ENCODE data around the gene LRIT2. TPM values are rescaled to one million over a fixed set of nuclear protein-coding genes. Genes with fewer than 3 reads are reported as not detected.

Gene LRIT2, protein sequence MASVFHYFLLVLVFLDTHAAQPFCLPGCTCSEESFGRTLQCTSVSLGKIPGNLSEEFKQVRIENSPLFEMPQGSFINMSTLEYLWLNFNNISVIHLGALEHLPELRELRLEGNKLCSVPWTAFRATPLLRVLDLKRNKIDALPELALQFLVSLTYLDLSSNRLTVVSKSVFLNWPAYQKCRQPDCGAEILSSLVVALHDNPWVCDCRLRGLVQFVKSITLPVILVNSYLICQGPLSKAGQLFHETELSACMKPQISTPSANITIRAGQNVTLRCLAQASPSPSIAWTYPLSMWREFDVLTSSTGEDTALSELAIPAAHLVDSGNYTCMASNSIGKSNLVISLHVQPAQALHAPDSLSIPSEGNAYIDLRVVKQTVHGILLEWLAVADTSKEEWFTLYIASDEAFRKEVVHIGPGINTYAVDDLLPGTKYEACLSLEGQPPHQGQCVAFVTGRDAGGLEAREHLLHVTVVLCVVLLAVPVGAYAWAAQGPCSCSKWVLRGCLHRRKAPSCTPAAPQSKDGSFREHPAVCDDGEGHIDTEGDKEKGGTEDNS
- total RNA-seq = not detected

DNA sequence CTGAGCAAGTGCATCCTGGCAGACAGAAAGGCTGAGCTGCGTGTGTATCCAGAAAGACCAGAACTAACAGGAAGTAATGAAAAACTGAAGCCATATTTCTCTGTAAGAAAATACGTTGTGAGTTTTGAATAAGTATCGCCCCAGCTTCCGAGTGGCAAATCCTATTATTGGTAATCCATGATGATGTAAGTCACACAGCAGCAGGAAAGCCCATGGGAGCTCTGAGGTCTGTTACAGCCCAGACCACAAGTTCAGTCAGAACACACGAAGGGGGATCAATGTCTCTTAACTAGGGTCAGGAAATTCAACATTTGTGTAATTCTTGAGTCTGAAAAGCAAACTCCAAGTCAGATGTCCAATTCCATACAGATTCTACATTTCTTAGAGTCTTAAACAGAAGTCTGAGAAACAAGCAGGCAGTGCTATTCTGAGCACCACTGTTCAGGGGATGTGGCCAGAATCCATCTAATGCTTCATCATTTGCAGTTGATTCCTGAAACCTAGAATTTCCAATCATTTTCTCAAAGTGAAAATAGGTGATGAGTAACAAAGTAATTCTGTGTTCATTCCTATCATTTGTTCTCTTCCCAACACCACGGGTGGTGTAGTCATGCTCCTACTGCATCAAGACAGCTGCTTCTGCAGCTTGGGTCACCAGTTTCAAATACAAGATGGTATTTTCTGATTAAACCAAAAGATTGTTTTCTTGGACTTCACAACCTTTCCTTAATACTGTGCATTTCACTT is at the start of gene LRIT2:
LRIT2 (minus strand) TSS at position 118 of the 747 bp plus-strand sequence; CDS start at position 94, 24 bp downstream.
- no peak for DNase-seq
- Mint-ChIP-seq H3K9me3 (no peaks in the 10 kb centered on the region), H3K36me3 (ENCODE audit: insufficient read depth in 2 of 2) (no peaks in the 10 kb centered on the region), H3K27ac (no peak within 1 kb of the TSS), H3K4me3 (no peak within 1 kb of the TSS), H3K4me1 (ENCODE audit: low read depth) (no peaks in the 10 kb centered on the region), H3K27me3 (ENCODE audit: low read depth) (peaks cover 32% of the 10 kb centered on the region)
- no peak for ATAC-seq (replicated peaks in 1 of 2)

DNA sequence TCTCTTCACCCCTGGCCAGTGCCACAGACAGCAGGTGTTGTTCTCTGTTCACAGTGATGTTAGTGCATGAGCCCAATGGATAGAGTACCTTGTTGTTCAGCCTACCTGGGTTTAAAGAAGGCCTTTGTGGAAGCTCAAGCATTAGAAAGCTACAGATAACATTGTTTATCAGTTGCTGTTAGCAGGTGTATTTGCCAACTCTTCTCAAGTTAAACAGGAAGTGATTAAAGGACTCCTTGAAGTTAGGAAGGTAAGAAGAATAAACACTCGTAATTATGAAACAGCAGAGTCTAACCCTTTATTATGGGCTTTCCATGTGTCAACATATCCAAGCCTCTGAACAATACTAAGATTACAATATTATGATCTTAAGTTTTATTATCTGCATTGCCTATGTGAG is 45.4 kb upstream of the LRIT2 start:
- Mint-ChIP-seq H3K27me3 (ENCODE audit: low read depth) (peaks cover 24% of the 10 kb centered on the region), H3K4me3 (no peak overlapping the region)
- ATAC-seq (replicated peaks in 1 of 2) = no peak

DNA sequence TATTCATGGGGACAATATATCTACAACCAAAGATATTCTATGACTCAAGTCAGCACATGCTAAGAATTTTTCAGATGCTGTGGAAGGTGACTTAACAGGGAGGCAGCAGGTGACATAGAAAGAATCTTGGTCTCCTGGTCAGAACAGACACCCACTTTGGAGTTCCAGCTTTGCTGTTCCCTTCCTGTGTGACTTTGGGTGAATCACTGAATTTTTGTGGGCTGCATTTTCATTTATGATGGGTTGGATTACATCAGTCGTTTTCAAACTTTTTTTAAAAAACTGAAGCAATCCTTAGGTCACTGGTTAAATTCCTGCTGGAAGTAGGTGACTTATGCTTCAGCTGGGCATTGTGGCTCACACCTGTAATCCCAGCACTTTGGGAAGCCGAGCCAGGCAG is 44.4 kb upstream of the LRIT2 start:
- ATAC-seq (replicated peaks in 1 of 2) (peak; percentile 15 to 44), DNase-seq (no peak)
- Mint-ChIP-seq H3K27me3 (ENCODE audit: low read depth) (peaks cover 30% of the 10 kb centered on the region), H3K4me1 (ENCODE audit: low read depth) (peaks cover 33% of the 10 kb centered on the region), H3K27ac (no peak overlapping the region), H3K4me3 (no peak overlapping the region), H3K36me3 (ENCODE audit: insufficient read depth in 2 of 2) (no peaks in the 10 kb centered on the region), H3K9me3 (no peaks in the 10 kb centered on the region)

More for the DNA sequence above, 45.4 kb upstream of the LRIT2 start:
- H3K9me3 Mint-ChIP-seq = no peaks in the 10 kb centered on the region
- no peak for DNase-seq
- H3K27ac Mint-ChIP-seq = no peak overlapping the region
- peaks cover 30% of the 10 kb centered on the region for H3K4me1 Mint-ChIP-seq (ENCODE audit: low read depth)
- H3K36me3 Mint-ChIP-seq (ENCODE audit: insufficient read depth in 2 of 2) = no peaks in the 10 kb centered on the region

DNA sequence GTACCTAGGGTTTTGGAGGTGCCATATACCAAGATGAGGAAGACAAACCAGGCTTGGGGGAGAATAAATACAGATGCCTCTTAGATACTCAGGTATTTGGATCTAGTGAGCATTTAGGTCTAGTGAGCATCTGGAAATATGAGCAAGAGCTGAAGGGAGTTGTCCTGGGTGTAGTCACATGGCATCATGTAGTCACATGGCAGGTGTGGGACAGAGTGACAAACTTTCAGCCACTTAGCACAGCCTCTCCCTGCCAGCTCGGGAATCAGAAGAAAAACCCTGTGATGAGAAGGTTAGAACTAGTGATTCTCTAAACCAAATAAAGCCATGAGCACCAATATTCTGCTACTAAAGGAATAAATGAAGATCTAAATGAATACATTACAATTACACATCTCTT is 43.8 kb upstream of the LRIT2 start:
- H3K4me3 Mint-ChIP-seq = no peak overlapping the region
- H3K27ac Mint-ChIP-seq = no peak overlapping the region
- DNase-seq = no peak
- H3K27me3 Mint-ChIP-seq (ENCODE audit: low read depth) = peaks cover 36% of the 10 kb centered on the region
- H3K36me3 Mint-ChIP-seq (ENCODE audit: insufficient read depth in 2 of 2) = no peaks in the 10 kb centered on the region
- H3K9me3 Mint-ChIP-seq = no peaks in the 10 kb centered on the region
- H3K4me1 Mint-ChIP-seq (ENCODE audit: low read depth) = peaks cover 39% of the 10 kb centered on the region
- no peak for ATAC-seq (replicated peaks in 1 of 2)

DNA sequence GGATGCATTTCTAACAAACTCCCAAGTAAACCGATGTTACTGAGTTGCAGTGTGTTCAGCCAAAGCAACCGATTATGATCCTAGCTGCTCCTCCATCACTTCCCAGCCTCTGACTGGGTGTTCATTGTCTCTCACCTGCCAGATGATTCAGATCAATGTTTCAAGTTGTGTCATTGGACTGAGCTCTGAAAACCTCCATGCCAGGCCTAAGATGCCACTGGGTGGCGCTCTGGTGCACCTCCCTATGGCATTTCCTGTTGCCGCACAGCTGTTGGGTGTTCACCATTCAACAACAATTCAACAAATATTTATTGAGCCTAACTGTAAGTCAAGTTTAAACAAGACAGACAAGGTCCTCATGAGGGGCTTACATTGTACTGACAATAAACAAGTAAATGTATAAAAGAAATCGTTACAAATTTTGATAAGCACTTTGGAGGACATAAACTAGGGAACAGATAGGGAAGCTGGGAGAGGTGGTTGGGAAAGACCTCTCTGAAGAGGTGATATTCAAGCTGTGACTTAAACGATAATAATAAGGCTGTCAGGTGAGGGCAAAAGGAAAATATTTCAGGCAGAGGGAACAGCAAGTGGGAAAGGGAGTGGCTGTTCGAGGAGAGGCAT is 42.3 kb upstream of the LRIT2 start:
- peak; percentile 90 to 95 for ATAC-seq (replicated peaks in 1 of 2)
- no peaks in the 10 kb centered on the region for H3K9me3 Mint-ChIP-seq
- H3K27ac Mint-ChIP-seq = peak overlapping the region; percentile 88
- peaks cover 39% of the 10 kb centered on the region for H3K4me1 Mint-ChIP-seq (ENCODE audit: low read depth)
- H3K36me3 Mint-ChIP-seq (ENCODE audit: insufficient read depth in 2 of 2) = no peaks in the 10 kb centered on the region
- peaks cover 50% of the 10 kb centered on the region for H3K27me3 Mint-ChIP-seq (ENCODE audit: low read depth)
- peak; percentile 85 to 90 for DNase-seq
- peak overlapping the region in 1 of 2 donors; percentile 45 for H3K4me3 Mint-ChIP-seq

DNA sequence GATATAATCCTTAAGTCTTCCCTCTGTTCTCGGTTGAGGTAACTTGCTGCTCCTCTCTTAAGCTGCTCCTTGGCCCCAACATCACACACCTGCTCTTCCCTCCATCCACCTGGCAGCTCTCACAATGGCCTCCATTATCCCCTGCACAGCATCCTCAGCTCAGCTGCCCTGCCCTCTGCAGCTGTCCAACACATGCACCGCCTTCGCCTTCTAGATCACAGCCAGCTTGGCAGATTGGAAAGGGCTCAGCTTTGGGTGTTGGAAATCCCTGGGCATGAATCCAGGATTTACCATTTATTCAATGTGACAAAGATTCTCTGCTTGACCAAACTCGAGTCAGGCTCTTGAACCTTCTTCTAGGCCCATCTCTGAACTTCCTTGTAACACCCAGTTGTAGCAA is 40.1 kb upstream of the LRIT2 start:
- Mint-ChIP-seq H3K4me3 (no peak overlapping the region), H3K27ac (no peak overlapping the region), H3K36me3 (ENCODE audit: insufficient read depth in 2 of 2) (no peaks in the 10 kb centered on the region), H3K9me3 (no peaks in the 10 kb centered on the region), H3K4me1 (ENCODE audit: low read depth) (peaks cover 35% of the 10 kb centered on the region), H3K27me3 (ENCODE audit: low read depth) (peaks cover 59% of the 10 kb centered on the region)
- DNase-seq = no peak
- ATAC-seq (replicated peaks in 1 of 2) = no peak

DNA sequence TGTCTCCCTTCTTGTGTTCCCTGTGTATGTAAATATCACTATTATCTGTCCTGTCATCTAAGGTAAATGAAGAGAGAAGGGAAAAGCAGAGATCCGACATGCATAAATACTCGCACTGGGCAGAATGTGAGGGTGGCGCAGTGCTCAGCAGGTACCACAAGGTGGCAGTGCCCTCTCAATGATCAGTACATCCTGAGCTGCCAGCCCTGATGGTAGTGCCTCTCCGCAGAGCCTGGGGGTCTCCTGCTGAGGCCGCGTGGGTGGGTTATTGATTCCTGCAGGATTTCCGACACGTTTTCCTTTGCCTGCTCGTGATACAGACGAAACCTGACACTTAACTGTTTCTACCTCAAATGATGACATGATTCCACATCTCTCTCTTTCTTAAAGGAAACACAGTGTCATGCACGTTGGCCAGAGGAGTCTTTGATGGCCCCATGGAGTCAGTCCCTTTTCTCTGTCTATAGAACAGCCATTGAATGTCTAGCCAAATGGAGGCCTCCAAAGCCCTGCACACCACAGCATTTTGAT is 39.3 kb upstream of the LRIT2 start:
- no peaks in the 10 kb centered on the region for H3K36me3 Mint-ChIP-seq (ENCODE audit: insufficient read depth in 2 of 2)
- peaks cover 66% of the 10 kb centered on the region for H3K27me3 Mint-ChIP-seq (ENCODE audit: low read depth)
- no peak overlapping the region for H3K4me3 Mint-ChIP-seq
- H3K9me3 Mint-ChIP-seq = no peaks in the 10 kb centered on the region
- H3K27ac Mint-ChIP-seq = no peak overlapping the region
- ATAC-seq (replicated peaks in 1 of 2) = peak; percentile 78 to 87
- H3K4me1 Mint-ChIP-seq (ENCODE audit: low read depth) = peaks cover 30% of the 10 kb centered on the region
- DNase-seq = peak; percentile 71 to 75

DNA sequence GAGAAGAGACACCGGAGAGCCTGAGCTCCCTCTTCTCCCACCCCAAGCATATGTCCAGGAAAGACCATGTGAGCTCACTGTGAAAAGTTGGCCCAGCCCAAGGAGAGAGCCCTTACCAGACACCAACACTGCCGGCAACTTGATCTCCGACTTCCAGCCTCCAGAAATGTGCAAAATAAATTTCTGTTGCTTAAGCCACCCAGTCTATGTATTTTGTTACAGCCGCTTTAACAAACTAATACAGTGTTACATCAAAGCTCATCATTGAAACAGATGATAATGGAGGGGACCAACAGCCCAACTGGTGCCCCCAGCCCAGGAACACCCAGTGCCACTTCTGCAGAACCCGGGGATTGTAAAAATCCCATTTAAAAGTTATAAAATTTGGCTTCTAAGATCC is 38.4 kb upstream of the LRIT2 start:
- Mint-ChIP-seq H3K4me3 (no peak overlapping the region), H3K9me3 (no peaks in the 10 kb centered on the region), H3K27me3 (ENCODE audit: low read depth) (peaks cover 58% of the 10 kb centered on the region), H3K4me1 (ENCODE audit: low read depth) (peaks cover 23% of the 10 kb centered on the region), H3K36me3 (ENCODE audit: insufficient read depth in 2 of 2) (no peaks in the 10 kb centered on the region), H3K27ac (no peak overlapping the region)
- ATAC-seq (replicated peaks in 1 of 2) (no peak), DNase-seq (no peak)

DNA sequence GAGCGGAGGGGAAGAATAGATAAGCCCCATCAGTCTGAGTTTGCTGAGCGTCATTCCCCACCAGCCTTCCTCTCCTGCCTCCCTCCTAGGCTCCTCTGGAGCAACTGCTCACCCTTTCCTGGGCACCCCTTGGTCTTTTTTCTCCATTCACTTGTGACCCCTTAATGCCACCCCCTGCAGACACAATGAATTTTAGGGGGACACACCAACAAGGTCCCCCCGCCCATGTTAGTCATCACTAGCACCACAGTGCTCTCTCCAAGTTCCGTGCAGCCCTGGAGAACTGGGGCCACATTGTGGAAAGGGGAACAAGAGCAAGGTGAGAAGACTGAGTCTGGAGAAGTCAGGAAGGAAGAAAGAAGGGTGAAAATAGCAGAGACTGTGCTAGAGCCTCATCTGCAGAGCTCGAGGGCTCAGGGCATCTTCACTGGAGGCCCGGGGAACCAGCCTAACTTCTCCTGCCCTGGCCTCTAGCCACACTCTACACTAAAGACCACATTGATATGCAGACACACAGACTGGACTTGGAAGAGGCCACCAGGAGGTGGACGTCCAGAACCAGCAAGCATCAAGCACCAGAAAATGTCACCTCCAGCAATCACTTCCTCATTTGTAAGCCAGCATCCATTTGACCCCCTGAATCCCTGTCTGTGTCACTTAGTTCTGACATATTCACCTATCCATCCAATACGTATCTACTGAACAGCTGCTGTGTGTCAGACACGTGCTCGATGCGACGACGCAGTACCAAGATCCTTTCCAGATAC is 37.0 kb upstream of the LRIT2 start:
- no peak overlapping the region for H3K4me3 Mint-ChIP-seq
- no peaks in the 10 kb centered on the region for H3K9me3 Mint-ChIP-seq
- DNase-seq (no peak), ATAC-seq (replicated peaks in 1 of 2) (no peak)
- H3K27me3 Mint-ChIP-seq (ENCODE audit: low read depth) = peaks cover 48% of the 10 kb centered on the region
- no peak overlapping the region for H3K27ac Mint-ChIP-seq
- H3K36me3 Mint-ChIP-seq (ENCODE audit: insufficient read depth in 2 of 2) = no peaks in the 10 kb centered on the region
- H3K4me1 Mint-ChIP-seq (ENCODE audit: low read depth) = peaks cover 14% of the 10 kb centered on the region

DNA sequence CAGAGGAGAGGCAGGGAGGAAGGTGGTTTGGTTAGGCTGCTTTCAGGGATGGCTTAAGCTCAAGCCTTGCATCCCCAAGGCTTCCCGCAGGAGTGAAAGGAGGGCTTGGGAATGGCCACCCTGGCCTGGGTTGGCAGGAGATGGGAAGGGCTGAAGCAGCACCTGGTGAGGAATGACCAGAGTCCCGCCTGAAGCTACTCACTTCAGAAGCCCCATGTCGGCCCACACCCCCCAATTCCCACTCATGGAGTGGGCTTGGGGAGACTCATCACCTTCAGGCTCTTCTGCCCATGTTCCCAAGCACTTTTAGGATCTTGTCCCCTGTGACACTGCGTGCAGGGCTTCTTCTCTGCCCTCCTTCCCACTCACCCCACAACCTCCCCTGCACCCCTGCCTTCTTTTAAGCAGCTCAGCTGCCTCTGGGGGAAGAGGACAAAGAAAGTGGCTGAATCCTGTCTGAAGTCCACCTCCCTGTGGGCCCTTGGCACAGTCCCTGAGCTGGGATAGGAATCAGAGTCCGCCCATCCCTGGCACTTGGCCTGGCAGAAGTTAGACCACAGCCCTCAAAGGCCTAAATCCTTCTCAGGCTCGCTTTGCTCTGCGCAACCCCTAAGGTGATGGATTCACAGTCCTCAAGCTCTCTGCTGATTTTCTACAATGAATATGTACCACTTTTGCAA is 36.0 kb upstream of the LRIT2 start:
- Mint-ChIP-seq H3K27ac (no peak overlapping the region), H3K36me3 (ENCODE audit: insufficient read depth in 2 of 2) (no peaks in the 10 kb centered on the region), H3K4me1 (ENCODE audit: low read depth) (peaks cover 17% of the 10 kb centered on the region), H3K4me3 (no peak overlapping the region), H3K27me3 (ENCODE audit: low read depth) (peaks cover 48% of the 10 kb centered on the region), H3K9me3 (no peaks in the 10 kb centered on the region)
- ATAC-seq (replicated peaks in 1 of 2) (no peak), DNase-seq (no peak)

DNA sequence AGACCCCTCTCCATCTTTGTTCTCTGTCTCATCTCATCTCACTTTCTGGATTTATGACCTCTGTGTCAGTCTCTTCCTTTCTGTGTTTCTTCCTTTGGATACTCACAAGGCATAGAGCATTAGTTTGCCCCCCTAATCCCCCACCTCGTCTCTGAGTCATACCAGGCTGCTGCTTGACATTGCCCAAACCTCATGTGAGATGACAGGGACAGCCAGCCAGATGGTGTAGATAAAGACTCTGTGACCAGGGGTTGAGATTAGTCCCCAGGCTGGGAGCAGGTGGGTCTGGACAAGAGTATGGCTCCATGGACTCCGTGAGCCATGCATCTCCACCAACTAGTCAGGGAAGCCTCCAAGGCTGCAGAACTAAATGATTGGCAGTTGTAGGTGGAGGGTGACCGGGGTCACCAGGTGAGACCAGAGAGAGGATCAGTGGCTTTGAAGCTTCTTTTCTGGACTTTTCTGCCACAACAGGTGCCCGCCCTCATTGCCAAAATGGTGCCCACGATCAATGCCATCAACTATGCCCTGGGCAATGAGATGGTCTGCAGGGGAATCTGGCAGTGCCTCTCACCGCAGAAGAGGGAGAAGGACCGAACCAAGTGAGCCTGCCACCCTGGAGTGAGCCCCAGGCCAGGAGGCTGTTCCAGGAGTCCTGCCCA is 32.8 kb upstream of the LRIT2 start:
- ATAC-seq (replicated peaks in 1 of 2) = no peak
- peaks cover 22% of the 10 kb centered on the region for H3K27me3 Mint-ChIP-seq (ENCODE audit: low read depth)
- H3K27ac Mint-ChIP-seq = no peak overlapping the region
- H3K4me1 Mint-ChIP-seq (ENCODE audit: low read depth) = peaks cover 8% of the 10 kb centered on the region
- no peaks in the 10 kb centered on the region for H3K9me3 Mint-ChIP-seq
- H3K36me3 Mint-ChIP-seq (ENCODE audit: insufficient read depth in 2 of 2) = no peaks in the 10 kb centered on the region
- DNase-seq = no peak
- H3K4me3 Mint-ChIP-seq = no peak overlapping the region

Data from activated T-cell treated with anti-CD3 and anti-CD28 coated beads, Interleukin-2, amount 50 U/mL, for 72 hours (primary cell).